ENCODE results near the gene NDUFC1.
A peak's percentile ranks its signal among the peaks of the same experiment; 100 is the strongest.

NDUFC1 gene

GRCh38 chr4:139333046-139333445, 30.8 kb upstream of the NDUFC1 start:
- no peak; the same call in 2 of the 3 replicates for ATAC-seq
- no peak for TF ChIP-seq OSR1 (CRISPR knock-in tag; IDR thresholded peaks at IDR 0.05)
- no peak for TF ChIP-seq ARNTL (CRISPR knock-in tag; IDR thresholded peaks at IDR 0.05; ENCODE audit: borderline replicate concordance, low read depth)
- TF ChIP-seq SNAI2 (CRISPR knock-in tag; IDR thresholded peaks at IDR 0.05): no peak
- TF ChIP-seq BACH2 (CRISPR knock-in tag; IDR thresholded peaks at IDR 0.05; ENCODE audit: borderline replicate concordance): no peak
- no peak for TF ChIP-seq GLIS3 (CRISPR knock-in tag; IDR thresholded peaks at IDR 0.05)
- no peak for TF ChIP-seq ZNF565 (CRISPR knock-in tag; conservative IDR thresholded peaks at IDR 0.05; ENCODE audit: low read depth)
- TF ChIP-seq ZC3H10 (CRISPR knock-in tag; IDR thresholded peaks at IDR 0.05): no peak
- no peak for TF ChIP-seq PATZ1 (CRISPR knock-in tag; IDR thresholded peaks at IDR 0.05; ENCODE audit: borderline replicate concordance)
- TF ChIP-seq ZNF70 (CRISPR knock-in tag; IDR thresholded peaks at IDR 0.05): no peak
- TF ChIP-seq TOX (CRISPR knock-in tag; IDR thresholded peaks at IDR 0.05; ENCODE audit: borderline replicate concordance): no peak
- no peak for TF ChIP-seq ZNF8 (CRISPR knock-in tag; IDR thresholded peaks at IDR 0.05)
- no peak for TF ChIP-seq ESRRG (CRISPR knock-in tag; IDR thresholded peaks at IDR 0.05)
- TF ChIP-seq ISL1 (CRISPR knock-in tag; IDR thresholded peaks at IDR 0.05): no peak
- no peak for TF ChIP-seq POU6F1 (CRISPR knock-in tag; IDR thresholded peaks at IDR 0.05; ENCODE audit: borderline replicate concordance, low read depth)
- TF ChIP-seq RARB (CRISPR knock-in tag; IDR thresholded peaks at IDR 0.05): no peak
- TF ChIP-seq ZFP3 (CRISPR knock-in tag; IDR thresholded peaks at IDR 0.05): no peak
- TF ChIP-seq TCF4 (CRISPR knock-in tag; IDR thresholded peaks at IDR 0.05; ENCODE audit: borderline replicate concordance): no peak
- TF ChIP-seq PPARA (CRISPR knock-in tag; IDR thresholded peaks at IDR 0.05; ENCODE audit: borderline replicate concordance): no peak
- no peak for TF ChIP-seq TSHZ2 (CRISPR knock-in tag; IDR thresholded peaks at IDR 0.05)

GRCh38 chr4:139331185-139331584, 28.9 kb upstream of the NDUFC1 start:
- TF ChIP-seq ZNF8 (CRISPR knock-in tag; IDR thresholded peaks at IDR 0.05) (no peak), TOX (CRISPR knock-in tag; IDR thresholded peaks at IDR 0.05; ENCODE audit: borderline replicate concordance) (no peak), ARNTL (CRISPR knock-in tag; IDR thresholded peaks at IDR 0.05; ENCODE audit: borderline replicate concordance, low read depth) (no peak), GLIS3 (CRISPR knock-in tag; IDR thresholded peaks at IDR 0.05) (no peak), RARB (CRISPR knock-in tag; IDR thresholded peaks at IDR 0.05) (no peak), ZNF70 (CRISPR knock-in tag; IDR thresholded peaks at IDR 0.05) (no peak), ZFP3 (CRISPR knock-in tag; IDR thresholded peaks at IDR 0.05) (no peak), ISL1 (CRISPR knock-in tag; IDR thresholded peaks at IDR 0.05) (no peak), ZC3H10 (CRISPR knock-in tag; IDR thresholded peaks at IDR 0.05) (no peak), PATZ1 (CRISPR knock-in tag; IDR thresholded peaks at IDR 0.05; ENCODE audit: borderline replicate concordance) (no peak), OSR1 (CRISPR knock-in tag; IDR thresholded peaks at IDR 0.05) (no peak), SNAI2 (CRISPR knock-in tag; IDR thresholded peaks at IDR 0.05) (no peak)
- ATAC-seq: no peak

GRCh38 chr4:139330283-139330682, 28.0 kb upstream of the NDUFC1 start:
- peak; percentile 67 for ATAC-seq
- TF ChIP-seq BACH2 (CRISPR knock-in tag; IDR thresholded peaks at IDR 0.05; ENCODE audit: borderline replicate concordance): no peak
- TF ChIP-seq CREB5 (CRISPR knock-in tag; IDR thresholded peaks at IDR 0.05; ENCODE audit: low read depth): no peak
- no peak for TF ChIP-seq CSDC2 (CRISPR knock-in tag; IDR thresholded peaks at IDR 0.05)
- TF ChIP-seq TOX (CRISPR knock-in tag; IDR thresholded peaks at IDR 0.05; ENCODE audit: borderline replicate concordance): no peak
- TF ChIP-seq ESRRG (CRISPR knock-in tag; IDR thresholded peaks at IDR 0.05): no peak
- no peak for TF ChIP-seq SNAI2 (CRISPR knock-in tag; IDR thresholded peaks at IDR 0.05)
- TF ChIP-seq PATZ1 (CRISPR knock-in tag; IDR thresholded peaks at IDR 0.05; ENCODE audit: borderline replicate concordance): no peak
- no peak for TF ChIP-seq ZFP30 (CRISPR knock-in tag; IDR thresholded peaks at IDR 0.05)
- TF ChIP-seq TCF4 (CRISPR knock-in tag; IDR thresholded peaks at IDR 0.05; ENCODE audit: borderline replicate concordance): no peak
- TF ChIP-seq GLIS3 (CRISPR knock-in tag; IDR thresholded peaks at IDR 0.05): no peak
- TF ChIP-seq ZNF565 (CRISPR knock-in tag; conservative IDR thresholded peaks at IDR 0.05; ENCODE audit: low read depth): no peak
- TF ChIP-seq ARNTL (CRISPR knock-in tag; IDR thresholded peaks at IDR 0.05; ENCODE audit: borderline replicate concordance, low read depth): no peak
- TF ChIP-seq ISL1 (CRISPR knock-in tag; IDR thresholded peaks at IDR 0.05): no peak
- TF ChIP-seq PPARA (CRISPR knock-in tag; IDR thresholded peaks at IDR 0.05; ENCODE audit: borderline replicate concordance): no peak
